Uterus (tissue), 2 donors: ENCODE results near the gene ANXA10.

Experiments
- POLR2A ChIP-seq, 2 donors: fragments of 450-650 bp; IDR thresholded peaks; one replicate each; pipeline ENCODE4 v1.6.1; 2016; ENCODE audit warnings: antibody characterized with exemption in 2 of 2, mild to moderate bottlenecking in 1 of 2, moderate library complexity in 1 of 2
- TF ChIP-seq, protein P1 (sequence below), 4 experiments: fragments of 200-600 bp in 2 of 4; fragments of 450-650 bp in 2 of 4; sonication (generic) in 2 of 4; IDR thresholded peaks; one replicate each; pipeline ENCODE4 v1.5.1; 2016 to 2019; ENCODE audit warnings: antibody characterized with exemption in 4 of 4, mild to moderate bottlenecking in 2 of 4, moderate library complexity in 1 of 4

DNA sequence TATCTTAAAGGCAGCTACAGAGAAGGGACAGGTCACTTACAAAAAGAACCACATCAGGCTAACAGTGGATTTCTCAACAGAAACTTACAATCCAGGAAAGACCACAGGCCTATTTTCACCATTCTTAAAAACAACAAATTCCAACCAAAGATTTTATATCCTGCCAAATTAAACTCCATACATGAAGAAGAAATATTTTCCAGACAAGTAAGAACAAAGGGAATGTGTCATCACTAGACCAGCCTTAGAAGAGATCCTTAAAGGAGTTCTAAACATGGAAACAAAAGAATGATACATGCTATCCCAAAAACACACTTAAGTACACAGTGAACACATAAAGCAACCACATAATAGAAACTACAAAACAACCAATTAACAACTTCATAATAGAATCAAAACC lies 105.6 kb downstream of the ANXA10 start:
- TF ChIP-seq, protein P1, sequence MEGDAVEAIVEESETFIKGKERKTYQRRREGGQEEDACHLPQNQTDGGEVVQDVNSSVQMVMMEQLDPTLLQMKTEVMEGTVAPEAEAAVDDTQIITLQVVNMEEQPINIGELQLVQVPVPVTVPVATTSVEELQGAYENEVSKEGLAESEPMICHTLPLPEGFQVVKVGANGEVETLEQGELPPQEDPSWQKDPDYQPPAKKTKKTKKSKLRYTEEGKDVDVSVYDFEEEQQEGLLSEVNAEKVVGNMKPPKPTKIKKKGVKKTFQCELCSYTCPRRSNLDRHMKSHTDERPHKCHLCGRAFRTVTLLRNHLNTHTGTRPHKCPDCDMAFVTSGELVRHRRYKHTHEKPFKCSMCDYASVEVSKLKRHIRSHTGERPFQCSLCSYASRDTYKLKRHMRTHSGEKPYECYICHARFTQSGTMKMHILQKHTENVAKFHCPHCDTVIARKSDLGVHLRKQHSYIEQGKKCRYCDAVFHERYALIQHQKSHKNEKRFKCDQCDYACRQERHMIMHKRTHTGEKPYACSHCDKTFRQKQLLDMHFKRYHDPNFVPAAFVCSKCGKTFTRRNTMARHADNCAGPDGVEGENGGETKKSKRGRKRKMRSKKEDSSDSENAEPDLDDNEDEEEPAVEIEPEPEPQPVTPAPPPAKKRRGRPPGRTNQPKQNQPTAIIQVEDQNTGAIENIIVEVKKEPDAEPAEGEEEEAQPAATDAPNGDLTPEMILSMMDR (IDR thresholded peaks at IDR 0.05) = no peak
- no peak for TF ChIP-seq POLR2A (IDR thresholded peaks at IDR 0.05)
